ENCODE measurements around the gene IFFO2. TPM values are rescaled to one million over a fixed set of nuclear protein-coding genes. Genes with fewer than 3 reads are reported as not detected.

The IFFO2 gene
- total and polyA plus RNA-seq, 10 of the 15 experiments (the other 5 are each of a cell fraction or from before 2014, with no cell fraction given): 1.2 to 18.4 (median 6.7) TPM

- no peak for TF ChIP-seq E2F8 (IDR thresholded peaks at IDR 0.05; ENCODE audit: low read depth, partially characterized antibody)
- no peak for TF ChIP-seq SMAD1 (IDR thresholded peaks at IDR 0.05; ENCODE audit: low read depth, partially characterized antibody)
- no peak for TF ChIP-seq STAT1 (conservative IDR thresholded peaks at IDR 0.05)
- no peak for TF ChIP-seq E4F1 (IDR thresholded peaks at IDR 0.05; ENCODE audit: borderline replicate concordance, partially characterized antibody)
Observed at GRCh38 chr1:18907021-18907916, 49.2 kb downstream of the IFFO2 start (continued).

Data from GM12878 (cell line).